ENCODE results near the gene LHFPL6. TPM values are rescaled to one million over a fixed set of nuclear protein-coding genes. Genes with fewer than 3 reads are reported as not detected.

LHFPL6 gene
- polyA plus RNA-seq, 12 donors, result 52.9 to 88.6 (median 62.4) TPM; not detected in 1

DNA sequence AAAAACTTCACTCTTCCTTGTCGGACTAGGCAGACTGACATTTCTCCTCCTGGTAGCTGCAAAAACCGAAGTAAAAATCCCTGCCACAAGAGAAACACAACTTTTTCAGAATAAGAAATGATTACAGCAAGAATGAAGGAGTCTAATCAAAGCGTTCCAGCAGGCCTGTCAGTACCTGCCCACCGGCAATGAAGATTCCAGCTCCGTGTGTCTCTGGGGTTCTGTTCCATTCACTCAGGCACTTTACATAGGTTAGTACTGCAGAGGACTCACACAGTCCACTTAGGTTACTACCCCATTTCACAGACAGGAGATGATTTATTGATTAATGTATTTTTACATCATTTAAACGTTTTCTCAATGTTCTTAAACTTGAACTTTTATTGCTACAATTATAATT is 289.3 kb downstream of the LHFPL6 start:
- DNase-seq, result no peak

DNA sequence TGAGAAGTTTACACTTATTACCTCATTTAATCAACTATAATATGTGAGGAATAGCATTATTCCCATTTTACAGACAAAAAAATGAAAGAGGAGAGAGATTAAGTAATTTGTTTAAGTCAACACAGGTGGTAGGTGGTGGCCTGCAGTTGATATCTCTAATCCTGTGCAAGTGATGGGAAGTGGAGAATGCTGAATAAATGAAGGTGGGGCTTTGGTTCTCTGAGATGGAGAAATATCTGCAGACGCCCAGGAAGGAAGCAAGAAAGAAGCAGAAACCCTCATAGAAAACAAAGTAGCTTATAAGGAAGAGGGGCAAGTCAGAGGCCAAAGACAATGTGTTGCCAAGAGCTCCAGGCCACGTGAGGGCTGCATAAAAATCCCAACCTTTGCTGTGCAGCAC is 290.4 kb downstream of the LHFPL6 start:
- DNase-seq, result no peak

DNA sequence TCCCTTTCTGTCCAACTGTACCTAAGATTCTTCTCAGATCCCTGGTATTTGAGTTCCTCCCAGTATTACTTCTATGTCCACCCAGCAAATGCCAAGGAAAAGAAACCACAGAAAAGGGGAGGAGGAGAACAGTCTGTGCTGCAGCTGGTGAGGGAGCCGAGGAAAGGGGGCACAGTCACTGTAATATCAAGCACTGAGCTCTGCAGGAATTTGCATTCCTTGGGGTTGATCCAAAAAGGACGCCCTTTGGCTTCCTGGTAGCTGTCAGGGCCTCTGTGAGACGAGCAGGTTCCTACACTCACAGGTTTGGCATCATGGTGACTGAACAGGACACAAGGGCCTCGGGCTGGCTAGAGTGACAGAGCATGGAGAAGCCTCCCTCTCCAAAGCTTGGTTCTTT is 291.4 kb downstream of the LHFPL6 start:
- DNase-seq, result no peak

DNA sequence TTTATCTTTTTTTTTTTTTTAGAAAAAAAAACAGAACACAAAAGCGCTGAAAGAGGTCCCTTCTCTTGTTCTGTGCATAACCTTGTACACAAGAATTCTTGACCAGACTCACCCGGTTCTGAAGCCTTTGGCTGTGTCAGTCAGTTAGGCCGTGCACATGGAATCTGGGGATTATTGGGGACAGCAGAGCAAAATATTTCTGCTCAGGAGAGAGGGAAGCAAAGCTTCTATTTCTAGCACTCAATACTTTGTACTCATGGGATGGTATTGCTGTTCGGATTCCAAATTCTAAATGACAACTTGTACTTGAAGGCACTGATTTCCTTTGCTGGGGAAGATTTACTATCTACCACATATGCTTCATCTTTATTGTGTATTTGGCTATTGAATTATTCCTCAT is 292.0 kb downstream of the LHFPL6 start:
- no peak for DNase-seq

DNA sequence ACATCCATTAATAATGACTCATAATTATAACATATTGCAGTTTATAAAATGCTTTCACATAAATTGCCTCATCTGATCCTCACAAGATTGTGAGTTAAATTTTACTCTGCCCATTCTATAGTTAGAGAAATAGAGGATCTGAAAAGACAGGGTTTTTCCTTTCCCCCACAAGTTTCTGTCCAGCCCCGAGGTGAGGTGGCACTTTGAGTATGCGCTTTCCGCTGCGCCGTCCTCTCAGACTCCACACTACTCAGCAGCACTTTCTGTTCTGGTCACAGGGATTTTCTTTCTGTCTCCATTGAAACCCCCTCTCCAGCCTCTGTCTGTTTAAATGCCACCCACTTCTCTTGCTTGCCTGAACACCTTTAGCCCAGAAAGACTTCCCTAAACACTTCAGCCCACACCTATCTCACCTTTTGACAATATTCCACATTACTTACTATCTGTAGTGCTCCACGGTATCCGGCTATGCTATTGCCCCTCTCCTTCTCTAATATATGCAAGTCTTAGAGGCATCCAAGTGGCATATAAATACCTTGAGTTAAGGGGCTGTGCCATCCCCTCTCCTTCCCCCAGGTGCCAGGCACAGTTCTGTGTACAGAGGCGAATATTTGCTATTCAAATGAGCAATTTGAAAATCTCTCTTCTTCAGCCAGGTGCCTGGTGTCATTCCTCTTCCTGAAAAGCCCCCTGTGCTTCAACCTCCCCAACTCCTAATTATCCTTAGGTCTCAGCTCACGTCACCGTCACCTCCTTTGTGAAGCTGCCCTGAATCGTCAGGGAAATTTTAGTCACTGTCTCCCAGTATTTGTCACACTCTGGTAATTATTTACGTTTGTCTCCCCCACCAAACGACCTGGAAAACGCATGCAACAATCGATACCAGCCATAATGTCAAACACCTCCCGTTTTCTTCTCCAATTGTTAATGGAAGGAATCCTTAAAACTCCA is 296.1 kb downstream of the LHFPL6 start:
- DNase-seq, result no peak

DNA sequence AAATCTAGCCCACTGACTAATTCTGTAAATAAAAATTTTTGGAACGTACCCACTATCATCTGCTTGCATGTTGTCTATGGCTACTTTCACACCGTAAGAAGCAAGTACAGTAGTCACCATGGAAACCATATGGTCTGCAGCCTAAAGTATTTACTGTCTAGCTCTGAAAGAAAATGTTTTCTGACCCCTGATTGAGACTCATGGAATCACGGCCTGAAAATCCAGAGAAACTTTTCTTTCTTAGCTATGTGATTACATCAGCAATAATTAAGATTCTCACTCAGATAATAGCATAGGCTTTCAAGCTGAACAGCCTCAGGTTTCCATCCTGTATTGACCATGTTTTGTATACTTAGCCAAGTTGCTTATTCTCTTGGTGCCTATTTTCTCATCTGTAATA is 300.2 kb downstream of the LHFPL6 start:
- no peak for DNase-seq

DNA sequence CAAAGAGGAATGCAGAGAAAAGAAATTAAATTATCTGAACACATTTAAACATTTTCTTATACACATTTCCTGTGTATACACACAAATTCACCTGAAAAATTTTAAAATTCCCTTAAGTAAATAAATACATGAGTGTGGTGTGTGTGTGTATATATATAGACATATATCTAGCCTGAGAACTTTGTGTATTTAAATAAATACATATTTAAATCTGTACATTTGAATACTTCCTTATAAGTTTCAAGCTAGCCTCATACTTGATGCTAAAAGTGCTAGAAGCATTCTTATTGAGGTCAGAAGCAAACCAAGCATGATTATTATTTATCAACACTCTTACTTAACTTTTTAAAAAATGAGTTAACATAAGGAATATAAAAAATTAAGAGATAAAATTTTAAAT is 304.0 kb downstream of the LHFPL6 start:
- no peak for DNase-seq

DNA sequence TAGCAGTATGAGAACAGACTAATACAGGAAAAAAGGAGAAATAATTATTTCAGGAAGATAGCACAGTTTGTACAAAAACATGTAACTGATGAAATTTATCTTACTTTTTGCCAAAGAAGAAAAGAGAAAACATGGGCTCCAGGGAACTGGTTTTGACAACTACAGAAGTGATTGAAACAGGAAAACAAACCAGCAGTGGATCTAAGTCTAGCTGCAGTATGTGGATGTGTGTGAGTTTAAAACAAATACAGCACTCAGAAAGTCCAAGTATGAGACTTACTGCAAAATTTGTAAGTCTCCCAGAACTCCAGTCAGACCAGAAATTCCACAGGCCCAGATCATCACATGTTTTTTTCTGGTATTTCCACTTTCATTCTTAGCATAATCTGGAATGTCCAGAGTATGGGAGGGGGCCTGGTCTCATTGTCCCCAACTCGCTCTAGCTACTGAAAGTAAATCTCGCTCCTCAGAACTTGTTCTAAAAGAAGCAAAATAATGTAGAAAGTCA is 305.3 kb downstream of the LHFPL6 start:
- DNase-seq, result no peak

DNA sequence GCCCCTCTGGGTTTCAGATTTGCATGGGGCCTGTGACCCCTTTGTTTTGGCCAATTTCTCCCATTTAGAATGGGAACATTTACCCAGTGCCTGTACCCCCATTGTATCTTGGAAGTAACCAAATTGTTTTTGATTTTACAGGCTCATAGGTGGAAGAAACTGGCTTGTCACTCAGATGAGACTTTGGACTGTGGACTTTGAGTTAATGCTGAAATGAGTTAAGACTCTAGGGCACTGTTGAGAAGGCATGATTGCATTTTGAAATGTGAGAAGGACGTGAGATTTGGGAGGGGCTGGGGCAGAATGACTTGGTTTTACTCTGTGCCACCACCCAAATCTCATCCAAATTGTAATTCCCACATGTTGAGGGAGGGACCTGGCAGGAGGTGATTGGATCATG is 306.0 kb downstream of the LHFPL6 start:
- DNase-seq, result no peak

DNA sequence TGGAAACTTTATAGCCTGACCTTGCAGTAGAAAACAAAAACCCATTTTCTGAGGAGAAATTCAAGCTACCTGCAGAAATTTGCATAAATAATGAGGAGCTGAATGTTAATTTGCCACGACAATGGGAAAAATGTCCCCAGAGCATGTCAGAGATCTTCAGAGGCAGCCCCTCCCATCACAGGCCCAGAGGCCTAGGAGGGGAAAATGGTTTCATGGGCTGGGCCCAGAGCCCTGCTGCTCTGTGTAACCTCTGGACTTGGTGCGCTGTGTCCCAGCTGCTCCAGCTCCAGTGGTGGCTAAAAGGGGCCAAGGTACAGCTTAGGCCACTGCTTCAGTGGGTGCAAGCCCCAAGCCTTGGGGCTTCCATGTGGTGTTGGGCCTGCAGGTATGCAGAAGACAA is 306.8 kb downstream of the LHFPL6 start:
- no peak for DNase-seq

Other genes starting within 250 kb of the LHFPL6 start
- gene COG6, start 52.5 kb upstream of the LHFPL6 start, polyA plus RNA-seq (ENCODE audit: insufficient read length in 12 of 12), result 10 to 100 TPM in 11 of 12 donors, not detected in 1; 15.8 to 30.4 (median 23.5) TPM